Measurements from ENCODE around the gene HTRA1.

GRCh38 chr10:122478971-122479370 lies 17.6 kb downstream of the HTRA1 start:
- TF ChIP-seq CTCF (IDR thresholded peaks at IDR 0.05), result no peak
- TF ChIP-seq EP300 (IDR thresholded peaks at IDR 0.05), result no peak
- no peak for TF ChIP-seq POLR2A (IDR thresholded peaks at IDR 0.05)

Data from stomach (tissue), 4 donors.